NCI-H1092 treated with DMSO at 0.1 percent for 48 hours (cell line): ENCODE results near the gene TP53I11.

Experiments used
- DNase-seq: peaks from one replicate; lab custom pipeline; 2025; lab: John Stamatoyannopoulos, UW

The TP53I11 gene

GRCh38 chr11:44978961-44979331 is 28.3 kb upstream of the TP53I11 start:
- DNase-seq: peak; percentile 98

- peak; percentile 54 for DNase-seq
These were observed 27.7 kb upstream of the TP53I11 start for GRCh38 chr11:44978274-44978960.

GRCh38 chr11:44977493-44977984 is 26.9 kb upstream of the TP53I11 start:
- DNase-seq: peak; percentile 67

DNA sequence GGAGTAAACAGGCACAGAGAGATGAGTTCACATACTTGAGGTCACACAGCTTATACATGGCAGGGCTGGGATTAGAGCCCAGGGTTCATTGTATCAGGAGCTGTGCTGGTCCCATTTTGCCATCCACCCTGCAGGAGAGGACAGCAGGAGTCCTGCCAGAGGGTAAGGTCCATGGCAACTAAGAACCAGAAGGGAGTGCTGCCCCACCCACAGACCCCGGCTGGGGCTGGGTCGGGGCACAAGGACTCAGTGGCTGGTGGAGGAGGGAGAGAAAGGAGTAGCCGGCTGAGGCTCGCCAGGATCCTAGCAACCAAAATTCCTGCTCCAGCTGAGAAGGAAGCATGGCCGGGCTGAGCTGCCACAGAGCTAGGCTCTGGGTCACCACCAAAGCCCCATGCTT is 25.9 kb upstream of the TP53I11 start:
- DNase-seq: no peak

DNA sequence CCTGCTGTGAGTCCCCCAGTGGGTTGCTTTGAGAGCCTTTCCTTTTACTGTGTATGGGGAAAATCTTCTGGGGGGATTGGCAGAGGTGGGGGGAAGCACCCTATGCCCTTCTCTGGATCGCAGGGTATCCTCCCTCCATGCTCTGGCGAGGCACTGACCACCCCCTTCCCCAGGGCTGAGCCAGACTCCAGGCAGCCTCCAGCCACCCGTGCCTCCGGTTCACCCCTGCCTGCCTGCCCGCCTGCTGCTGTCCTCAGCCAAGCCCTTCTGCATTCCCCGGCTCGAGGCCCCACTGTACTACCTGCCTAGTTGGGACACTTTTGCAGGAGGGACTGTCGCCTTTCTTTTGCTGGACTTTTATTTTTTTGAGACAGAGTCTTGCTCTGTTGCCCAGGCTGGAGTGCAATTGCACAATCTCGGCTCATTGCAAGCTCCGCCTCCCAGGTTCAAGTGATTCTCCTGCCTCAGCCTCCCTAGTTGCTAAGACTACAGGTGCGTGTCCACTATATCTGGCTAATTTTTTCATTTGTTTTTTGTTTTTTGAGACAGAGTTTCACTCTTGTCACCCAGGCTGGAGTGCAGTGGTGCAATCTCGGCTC is 23.8 kb upstream of the TP53I11 start:
- DNase-seq: no peak

- no peak for DNase-seq
These were observed 23.1 kb upstream of the TP53I11 start for GRCh38 chr11:44973632-44974401.

GRCh38 chr11:44972746-44973435 is 22.2 kb upstream of the TP53I11 start:
- no peak for DNase-seq

DNA sequence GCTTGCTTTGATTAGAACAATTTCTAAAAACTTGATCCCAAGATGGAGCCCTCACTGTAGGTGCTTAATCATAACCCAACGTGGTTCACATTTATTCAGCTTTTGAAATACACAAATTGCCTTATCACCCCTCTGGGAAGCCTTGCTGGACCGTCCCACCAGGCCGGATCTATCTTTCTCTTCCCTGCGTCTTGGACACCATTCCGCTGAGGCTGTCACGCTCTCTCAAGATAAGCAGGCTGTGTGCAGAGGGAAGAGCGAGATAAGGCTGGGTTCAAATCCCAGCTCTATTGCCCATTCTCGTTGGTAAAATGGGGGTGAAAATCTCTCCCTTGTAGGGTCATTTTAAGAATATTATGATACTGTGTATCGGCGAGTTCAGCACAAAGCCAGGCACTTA is 20.5 kb upstream of the TP53I11 start:
- DNase-seq: no peak

- no peak for DNase-seq
These were observed 19.6 kb upstream of the TP53I11 start for GRCh38 chr11:44970293-44970692.

DNA sequence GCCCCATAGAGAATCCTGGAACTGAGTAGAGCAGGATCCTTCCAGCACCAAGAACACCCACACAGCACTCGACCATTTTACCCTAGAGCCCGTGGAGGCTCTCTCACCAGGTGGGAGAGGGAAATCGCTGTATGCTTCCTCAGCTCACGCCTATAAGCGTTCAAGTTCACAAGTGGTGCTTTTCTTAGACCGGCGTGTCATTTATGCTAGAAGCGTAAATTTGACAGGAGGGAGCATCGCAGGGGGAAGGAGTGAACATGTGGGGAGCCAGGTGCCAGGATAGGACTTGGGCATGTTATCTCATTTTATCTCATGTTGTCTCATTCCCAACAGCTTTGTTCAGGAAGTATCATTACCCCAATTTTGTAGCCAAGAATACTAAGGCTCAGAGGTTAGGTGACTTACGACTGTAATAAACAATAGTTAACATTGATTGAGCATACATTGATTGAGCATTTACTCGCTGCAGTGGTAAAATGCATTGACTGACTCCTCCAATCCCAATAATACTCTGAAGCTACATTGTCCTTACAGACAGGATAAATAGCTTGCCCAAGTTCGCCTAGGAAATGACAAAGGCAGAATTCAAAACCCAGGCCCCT is 19.1 kb upstream of the TP53I11 start:
- DNase-seq: no peak

- peak; percentile 14 for DNase-seq
These were observed 17.8 kb upstream of the TP53I11 start for GRCh38 chr11:44968510-44968909.

- DNase-seq: no peak
These were observed 17.3 kb upstream of the TP53I11 start for GRCh38 chr11:44967930-44968496.

DNA sequence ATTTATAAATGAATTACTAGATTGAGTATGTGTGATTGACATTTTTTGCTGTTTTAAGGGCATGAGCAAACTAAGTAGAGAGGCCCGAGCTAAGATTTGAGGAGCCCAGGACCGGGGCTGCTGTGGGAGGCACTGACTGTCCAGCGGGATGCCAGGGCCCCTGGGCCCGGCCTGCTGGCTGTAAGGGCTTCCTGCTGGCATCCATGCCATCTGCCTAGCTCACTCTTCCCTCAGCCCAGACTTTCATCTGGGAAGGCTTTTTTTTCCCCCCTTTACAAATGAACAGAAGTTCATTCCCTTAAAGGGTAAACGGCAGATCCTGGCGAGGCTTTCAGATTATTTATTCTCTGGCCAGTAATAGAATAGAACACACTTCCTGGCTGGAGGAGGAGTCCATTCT is 16.0 kb upstream of the TP53I11 start:
- no peak for DNase-seq

DNA sequence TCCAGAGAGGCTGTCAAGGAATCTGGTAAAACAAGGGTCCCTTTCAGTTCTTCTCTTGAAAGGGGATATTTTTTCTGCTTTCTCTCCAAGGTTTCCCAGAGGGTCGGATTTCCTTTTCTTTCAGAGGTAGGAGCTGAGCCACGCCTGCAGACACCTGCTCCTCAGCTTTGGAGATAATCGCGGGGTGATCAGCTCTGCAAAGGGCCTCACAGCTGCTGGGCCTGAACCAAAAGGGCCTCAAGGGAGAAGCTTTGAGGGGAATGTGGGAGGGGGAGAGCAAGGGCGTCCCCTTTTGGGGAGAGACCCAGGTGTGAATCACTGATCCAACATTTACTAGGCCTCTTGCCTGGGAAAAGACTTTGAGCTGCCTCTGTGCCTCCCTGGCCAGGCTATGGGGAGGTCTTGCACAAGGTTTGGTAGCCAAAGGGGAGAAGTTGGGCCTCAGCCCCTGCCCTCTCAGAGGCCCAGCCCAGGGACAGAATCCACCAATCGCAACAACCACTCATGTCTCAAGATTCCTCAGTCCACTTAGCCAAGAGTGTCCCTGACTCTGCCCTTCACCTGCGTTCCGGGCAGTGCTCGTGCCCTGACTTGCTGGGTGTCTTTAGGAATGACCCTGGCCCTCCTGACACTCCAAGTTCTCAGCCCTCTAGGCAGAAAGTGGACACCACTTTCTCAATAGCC is 14.0 kb upstream of the TP53I11 start:
- peak; percentile 46 for DNase-seq

- DNase-seq: no peak
These were observed 13.3 kb upstream of the TP53I11 start for GRCh38 chr11:44963948-44964347.

- no peak for DNase-seq
These were observed 12.5 kb upstream of the TP53I11 start for GRCh38 chr11:44963136-44963535.

DNA sequence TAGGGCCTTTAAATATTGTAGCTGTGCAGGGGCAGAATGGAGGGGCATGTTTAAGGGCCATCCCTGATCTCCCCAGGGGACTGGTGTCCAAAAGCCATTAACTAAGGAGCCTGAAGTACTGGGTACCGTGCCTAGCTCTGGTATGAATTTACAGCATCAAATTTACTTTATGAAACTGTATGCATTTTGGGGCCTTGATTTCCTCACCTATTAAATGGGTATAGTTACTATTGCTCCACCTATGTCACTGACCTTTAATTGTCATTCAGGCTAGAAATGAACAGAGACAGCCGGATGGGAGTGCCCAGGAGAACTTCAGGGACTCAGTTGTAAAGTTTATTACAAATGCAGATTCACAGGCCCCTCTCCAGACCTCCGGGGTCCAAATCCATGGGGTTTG is 11.8 kb upstream of the TP53I11 start:
- no peak for DNase-seq

GRCh38 chr11:44960200-44960845 is 9.6 kb upstream of the TP53I11 start:
- no peak for DNase-seq

- no peak for DNase-seq
These were observed 8.4 kb upstream of the TP53I11 start for GRCh38 chr11:44959064-44959463.

- DNase-seq: peak; percentile 41
These were observed 7.3 kb upstream of the TP53I11 start for GRCh38 chr11:44957776-44958564.
